ENCODE data around the gene TAOK3. TPM values are rescaled to one million over a fixed set of nuclear protein-coding genes. Genes with fewer than 3 reads are reported as not detected.

TAOK3 gene
- total RNA-seq, 3 donors from 2014 or later (not counting 1 experiment from before 2014, with no cell fraction given), result 155 to 166 (median 157) TPM

DNA sequence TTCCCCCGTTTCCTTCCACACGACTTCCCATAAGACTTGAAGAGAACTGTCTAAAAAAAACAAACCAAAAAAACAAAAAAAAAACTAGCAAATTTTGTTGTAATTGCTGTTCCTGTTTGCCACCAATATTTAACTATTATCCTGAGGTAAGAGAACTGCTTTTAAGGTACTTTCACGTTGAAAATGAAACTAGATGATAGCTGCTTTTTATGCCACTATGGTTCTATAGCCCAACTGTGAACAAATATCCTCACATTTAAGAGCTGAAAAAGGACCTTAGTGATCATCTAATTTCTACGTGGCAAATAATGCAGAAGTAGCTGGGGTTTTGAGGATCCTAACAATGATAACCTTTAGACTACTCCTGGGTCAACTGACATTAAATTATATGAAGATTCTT is 98.6 kb downstream of the TAOK3 start:
- Histone ChIP-seq H3K27ac (ENCODE audit: low read length) (peak overlapping the region; percentile 2), H3K9me3 (ENCODE audit: control insufficient read depth, insufficient read depth, low read length) (no peaks in the 10 kb centered on the region), H3K36me3 (ENCODE audit: control insufficient read depth, insufficient read depth, low read length) (no peaks in the 10 kb centered on the region), H3K4me1 (ENCODE audit: control insufficient read depth, insufficient read depth, low read length) (peaks cover 3% of the 10 kb centered on the region), H3K27me3 (ENCODE audit: control insufficient read depth, insufficient read depth, low read length) (no peaks in the 10 kb centered on the region), H3K4me3 (ENCODE audit: low read length) (no peak overlapping the region)
- peak in 2 of 3 donors; percentile 44 to 71 for ATAC-seq
- TF ChIP-seq CTCF (IDR thresholded peaks at IDR 0.05), result no peak
- DNase-seq, result no peak
- Mint-ChIP-seq H3K4me3 (peak overlapping the region; percentile 73), H3K4me1 (peaks cover 32 to 44% of the 10 kb centered on the region in 2 donors), H3K27me3 (ENCODE audit: low read depth in 2 of 2) (no peaks in the 10 kb centered on the region), H3K9me3 (no peaks in the 10 kb centered on the region), H3K36me3 (peaks cover 2% of the 10 kb centered on the region), H3K27ac (peak overlapping the region; percentile 88)
- 30% methylated on average over 2 of the region's 4 CpGs for WGBS (ENCODE audit: insufficient coverage)
- intact Hi-C loops (cut with micrococcal nuclease), result no loop called here

DNA sequence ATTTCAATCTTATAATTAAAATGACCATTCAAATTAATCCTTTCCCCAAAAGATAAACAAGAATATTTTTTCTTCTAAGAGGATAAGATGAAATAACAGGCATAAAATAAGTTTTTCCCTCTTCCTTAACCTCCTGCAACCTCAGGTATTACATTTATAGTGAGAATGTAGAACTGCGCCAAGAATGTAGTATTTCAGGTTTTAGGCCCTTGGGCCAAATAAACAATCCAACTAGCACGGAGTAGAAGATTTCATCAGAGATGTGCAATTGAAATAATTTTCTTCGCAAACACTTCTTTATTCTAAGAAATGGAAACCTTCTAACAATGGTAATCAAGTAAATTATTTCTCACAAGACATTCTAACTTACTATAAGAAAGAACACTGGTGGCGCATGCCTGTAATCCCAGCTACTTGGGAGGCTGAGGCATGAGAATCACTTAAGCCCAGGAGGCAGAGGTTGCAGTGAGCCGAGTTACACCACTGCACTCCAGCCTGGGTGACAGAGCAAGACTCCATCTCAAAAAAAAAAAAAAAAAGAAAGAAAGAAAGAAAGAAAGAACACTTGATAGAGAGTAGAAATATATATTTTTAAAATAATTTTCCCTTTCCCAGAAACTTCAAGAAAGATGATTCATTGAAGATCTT is 100.8 kb downstream of the TAOK3 start:
- H3K9me3 ChIP-seq (ENCODE audit: control insufficient read depth, insufficient read depth, low read length), result no peaks in the 10 kb centered on the region
- no peaks in the 10 kb centered on the region for H3K27me3 ChIP-seq (ENCODE audit: control insufficient read depth, insufficient read depth, low read length)
- no peak overlapping the region for H3K4me3 ChIP-seq (ENCODE audit: low read length)
- DNase-seq, result no peak
- no peak for TF ChIP-seq CTCF (IDR thresholded peaks at IDR 0.05)
- Mint-ChIP-seq H3K27ac (peak overlapping the region in 1 of 2 donors; percentile 25), H3K4me3 (no peak overlapping the region), H3K4me1 (peaks cover 29 to 46% of the 10 kb centered on the region in 2 donors), H3K27me3 (ENCODE audit: low read depth in 2 of 2) (no peaks in the 10 kb centered on the region), H3K36me3 (no peaks in the 10 kb centered on the region), H3K9me3 (no peaks in the 10 kb centered on the region)
- H3K36me3 ChIP-seq (ENCODE audit: control insufficient read depth, insufficient read depth, low read length), result no peaks in the 10 kb centered on the region
- ATAC-seq, result no peak
- intact Hi-C loops (cut with micrococcal nuclease), result no loop called here
- peaks cover 3% of the 10 kb centered on the region for H3K4me1 ChIP-seq (ENCODE audit: control insufficient read depth, insufficient read depth, low read length)
- WGBS (ENCODE audit: insufficient coverage), result 95% methylated on average over 4 of the region's 5 CpGs
- H3K27ac ChIP-seq (ENCODE audit: low read length), result no peak overlapping the region

DNA sequence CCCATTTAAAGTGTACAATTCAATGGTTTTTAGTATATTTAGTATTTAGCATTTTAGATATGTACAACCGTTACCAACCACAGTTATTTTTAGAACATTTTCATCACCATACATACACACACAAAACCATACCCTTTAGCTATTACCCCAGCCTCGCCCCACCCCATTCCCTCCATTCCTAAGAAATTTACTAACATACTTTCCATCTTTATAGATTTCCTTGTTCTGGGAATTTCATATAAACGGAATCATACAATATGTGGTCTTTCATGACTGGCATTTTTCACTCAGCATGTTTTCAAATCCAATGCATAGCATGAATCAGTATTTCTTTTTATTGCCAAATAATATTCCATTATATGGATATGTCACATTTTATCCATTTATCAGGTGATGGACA is 101.5 kb downstream of the TAOK3 start:
- peaks cover 3% of the 10 kb centered on the region for H3K4me1 ChIP-seq (ENCODE audit: control insufficient read depth, insufficient read depth, low read length)
- H3K4me3 ChIP-seq (ENCODE audit: low read length), result no peak overlapping the region
- TF ChIP-seq CTCF (IDR thresholded peaks at IDR 0.05), result no peak
- WGBS (ENCODE audit: insufficient coverage), result 90% methylated on average over 3 of the region's 3 CpGs
- intact Hi-C loops (cut with micrococcal nuclease), result no loop called here
- ATAC-seq (no peak), DNase-seq (no peak)
- H3K27ac ChIP-seq (ENCODE audit: low read length), result no peak overlapping the region
- peaks cover 2% of the 10 kb centered on the region for H3K36me3 ChIP-seq (ENCODE audit: control insufficient read depth, insufficient read depth, low read length)
- Mint-ChIP-seq H3K27me3 (ENCODE audit: low read depth in 2 of 2) (no peaks in the 10 kb centered on the region), H3K4me3 (no peak overlapping the region), H3K9me3 (no peaks in the 10 kb centered on the region), H3K4me1 (peaks cover 29 to 43% of the 10 kb centered on the region in 2 donors), H3K27ac (peak overlapping the region in 1 of 2 donors; percentile 25), H3K36me3 (no peaks in the 10 kb centered on the region)
- no peaks in the 10 kb centered on the region for H3K27me3 ChIP-seq (ENCODE audit: control insufficient read depth, insufficient read depth, low read length)
- no peaks in the 10 kb centered on the region for H3K9me3 ChIP-seq (ENCODE audit: control insufficient read depth, insufficient read depth, low read length)

GRCh38 chr12:118269806-118270205 is 102.9 kb downstream of the TAOK3 start:
- Mint-ChIP-seq H3K27me3 (ENCODE audit: low read depth in 2 of 2) (no peaks in the 10 kb centered on the region), H3K27ac (peak overlapping the region in 1 of 2 donors; percentile 59), H3K4me3 (no peak overlapping the region), H3K4me1 (peaks cover 22 to 33% of the 10 kb centered on the region in 2 donors), H3K36me3 (no peaks in the 10 kb centered on the region), H3K9me3 (no peaks in the 10 kb centered on the region)
- TF ChIP-seq CTCF (IDR thresholded peaks at IDR 0.05), result no peak
- Histone ChIP-seq H3K4me1 (ENCODE audit: control insufficient read depth, insufficient read depth, low read length) (peaks cover 3% of the 10 kb centered on the region), H3K36me3 (ENCODE audit: control insufficient read depth, insufficient read depth, low read length) (peaks cover 4% of the 10 kb centered on the region), H3K9me3 (ENCODE audit: control insufficient read depth, insufficient read depth, low read length) (no peaks in the 10 kb centered on the region), H3K4me3 (ENCODE audit: low read length) (no peak overlapping the region), H3K27me3 (ENCODE audit: control insufficient read depth, insufficient read depth, low read length) (no peaks in the 10 kb centered on the region), H3K27ac (ENCODE audit: low read length) (no peak overlapping the region)
- intact Hi-C loops (cut with micrococcal nuclease), result no loop called here
- DNase-seq (no peak), ATAC-seq (no peak)
- WGBS (ENCODE audit: insufficient coverage), result 97% methylated on average over 1 of the region's 1 CpG

Data from natural killer cell (primary cell).